HepG2 (cell line): ENCODE results near the gene DGKG.

Experiments used
- MAFK ChIP-seq, 2 experiments: IDR thresholded peaks in 1 of 2; conservative IDR thresholded peaks in 1 of 2; 2 replicates each; pipeline ENCODE4 v1.6.1; 2011; ENCODE audit warnings: improper control_type of control experiment in 2 of 2, low read length in 2 of 2
- ZNF253 ChIP-seq: sonication (generic); formaldehyde crosslinking; IDR thresholded peaks from 2 replicates; pipeline ENCODE4 v1.8.0; 2022; ENCODE audit warnings: mild to moderate bottlenecking, missing genetic modification reagents, borderline replicate concordance
- ZNF703 ChIP-seq: sonication (generic); formaldehyde crosslinking; IDR thresholded peaks from 2 replicates; pipeline ENCODE4 v1.5.1; 2020; ENCODE audit warnings: missing genetic modification reagents, mild to moderate bottlenecking, moderate library complexity, borderline replicate concordance
- ZNF749 ChIP-seq: sonication (generic); formaldehyde crosslinking; IDR thresholded peaks from 2 replicates; pipeline ENCODE4 v1.8.0; 2022; ENCODE audit warnings: mild to moderate bottlenecking, missing genetic modification reagents, moderate library complexity, borderline replicate concordance
- TF ChIP-seq, protein P1 (sequence below): IDR thresholded peaks from 2 replicates; pipeline ENCODE4 v1.6.1; 2012; ENCODE audit warnings: inconsistent platforms

GRCh38 chr3:186180891-186181481, 181.0 kb downstream of the DGKG start:
- TF ChIP-seq ZNF703 (CRISPR knock-in tag) (no peak), ZNF253 (CRISPR knock-in tag) (no peak), MAFK (conservative IDR thresholded peaks at IDR 0.05 in 1 of 2, IDR thresholded peaks at IDR 0.05 in 1 of 2; ENCODE audit: low read length in 2 of 2) (no peak), ZNF749 (no peak)
- TF ChIP-seq, protein P1, sequence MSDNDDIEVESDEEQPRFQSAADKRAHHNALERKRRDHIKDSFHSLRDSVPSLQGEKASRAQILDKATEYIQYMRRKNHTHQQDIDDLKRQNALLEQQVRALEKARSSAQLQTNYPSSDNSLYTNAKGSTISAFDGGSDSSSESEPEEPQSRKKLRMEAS, result no peak
